HG02571 (cell line): ENCODE data around the gene MFAP4.
"Not testable (repeated sequence)": the region's sequence is repeated elsewhere in the genome, so short reads cannot be mapped to it uniquely, and the experiment has no call there.

Experiments
- ATAC-seq: cut with Tn5 transposase; IDR thresholded peaks from one replicate; pipeline ENCODE4 v1.9.1; 2021; ENCODE audit warnings: mild to moderate bottlenecking, moderate library complexity; ENCODE audit not compliant: unreplicated experiment

The MFAP4 gene

DNA sequence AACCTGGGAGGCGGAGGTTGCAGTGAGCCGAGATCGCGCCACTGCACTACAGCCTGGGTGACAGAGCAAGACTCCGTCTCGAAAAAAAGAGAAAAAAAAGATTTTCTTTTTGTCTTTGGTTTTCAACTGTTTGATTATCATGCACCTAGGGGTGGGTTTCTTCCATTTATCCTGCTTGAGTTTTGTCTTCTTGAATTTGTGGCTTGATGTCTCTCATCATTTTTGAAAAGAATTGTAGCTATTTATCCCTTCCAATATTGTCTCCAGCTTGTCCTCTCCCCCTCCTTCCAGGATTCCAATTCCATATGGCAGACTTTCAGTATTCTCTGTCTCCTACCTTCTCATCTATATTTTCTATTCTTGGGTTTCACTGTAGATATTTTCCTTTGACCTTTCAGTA is 32.2 kb downstream of the MFAP4 start:
- ATAC-seq, result no peak

DNA sequence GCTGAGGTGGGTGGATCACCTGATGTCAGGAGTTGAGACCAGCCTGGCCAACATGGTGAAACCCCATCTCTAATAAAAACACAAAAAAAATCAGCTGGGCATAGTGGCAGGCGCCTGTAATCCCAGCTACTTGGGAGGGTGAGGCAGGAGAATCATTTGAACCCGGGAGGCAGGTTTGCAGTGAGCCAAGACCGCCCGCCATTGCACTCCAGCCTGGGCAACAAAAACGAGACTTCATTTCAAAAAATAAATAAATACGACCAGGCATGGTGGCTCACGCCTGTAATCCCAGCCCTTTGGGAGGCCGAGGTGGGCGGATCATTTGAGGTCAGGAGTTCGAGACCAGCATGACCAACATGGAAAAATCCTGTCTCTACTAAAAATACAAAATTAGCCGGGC is 33.6 kb downstream of the MFAP4 start:
- not testable (repeated sequence) for ATAC-seq

DNA sequence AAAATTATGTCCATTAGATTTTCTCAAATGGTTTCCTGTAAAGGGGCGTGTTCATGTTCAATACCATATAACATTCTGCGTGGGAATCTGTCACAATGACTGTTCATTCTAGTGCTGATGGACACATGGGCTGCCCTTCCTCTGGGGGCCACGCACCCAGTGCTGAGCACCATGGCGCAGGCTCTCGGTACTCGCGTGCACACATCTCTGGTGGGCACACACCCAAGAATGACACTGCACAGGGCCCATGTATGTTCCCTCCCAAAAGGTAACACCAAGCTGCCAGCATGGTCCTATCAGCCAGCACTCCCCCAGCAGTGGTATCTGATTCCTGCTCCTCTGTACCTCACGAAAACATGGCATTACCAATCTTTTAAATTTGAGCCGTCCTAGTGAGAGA is 38.2 kb downstream of the MFAP4 start:
- ATAC-seq, result no peak

DNA sequence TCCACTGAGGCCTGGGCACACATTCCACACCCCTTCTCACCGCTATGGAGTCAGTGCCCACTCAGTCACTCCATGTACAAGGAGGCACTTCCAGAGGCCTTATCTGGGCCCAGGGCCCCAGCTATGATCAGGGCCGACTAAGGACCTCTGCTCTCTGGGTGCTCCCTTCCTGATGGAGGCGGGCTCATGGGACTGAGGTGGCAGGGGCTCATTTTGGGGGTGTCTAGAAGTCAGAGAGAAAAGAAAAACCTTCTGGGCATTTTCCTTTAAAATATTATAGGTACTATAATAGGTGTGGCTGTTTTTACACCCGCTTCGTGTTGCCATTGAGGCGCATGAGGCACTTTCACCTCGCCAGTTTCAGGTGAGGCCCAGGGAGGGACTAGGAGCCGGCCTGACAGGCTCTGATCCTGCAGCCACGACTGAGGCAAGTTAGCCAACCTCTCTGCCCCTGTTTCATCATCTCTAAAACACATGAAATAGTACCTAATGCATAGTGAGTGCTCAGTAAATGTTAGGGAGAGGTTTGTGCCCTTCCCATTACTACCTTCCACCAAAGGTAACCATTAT is 38.8 kb downstream of the MFAP4 start:
- ATAC-seq, result no peak

DNA sequence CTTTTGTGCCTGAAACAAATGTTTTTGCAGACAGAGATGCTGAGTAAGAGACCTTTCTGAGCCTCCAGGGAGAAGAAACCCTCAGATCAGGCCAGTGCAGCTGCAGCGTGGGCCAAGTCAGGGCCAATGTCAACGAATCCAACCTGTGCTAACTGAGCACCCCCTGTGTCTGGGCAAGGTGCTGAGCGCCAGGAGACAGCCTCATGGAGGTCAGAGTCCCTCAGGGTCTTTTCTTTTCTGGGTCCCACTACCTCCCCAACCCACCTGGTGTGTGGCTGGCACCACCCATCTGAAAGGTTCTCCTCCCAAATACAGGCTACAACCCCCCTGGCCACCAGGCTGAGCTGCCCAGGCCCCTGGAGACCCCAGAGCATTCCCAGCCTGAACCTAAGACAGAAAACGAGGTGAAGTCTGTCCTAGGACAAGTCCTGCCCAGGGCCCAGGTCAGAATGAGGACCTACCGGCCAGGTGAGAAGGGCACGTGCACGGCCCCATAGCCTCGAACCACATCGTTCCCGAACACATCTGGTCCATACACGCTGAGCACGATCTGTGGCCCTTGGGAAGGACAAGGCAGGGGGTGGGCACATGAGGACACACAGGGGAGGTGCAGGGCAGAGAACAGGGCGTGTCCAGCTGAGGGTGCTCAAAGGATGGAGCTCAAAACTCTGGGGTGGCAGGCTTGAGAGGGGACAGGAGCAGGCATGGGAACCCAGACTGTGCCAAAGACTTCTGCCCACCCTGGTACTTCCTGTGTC is 39.5 kb downstream of the MFAP4 start:
- ATAC-seq, result no peak

DNA sequence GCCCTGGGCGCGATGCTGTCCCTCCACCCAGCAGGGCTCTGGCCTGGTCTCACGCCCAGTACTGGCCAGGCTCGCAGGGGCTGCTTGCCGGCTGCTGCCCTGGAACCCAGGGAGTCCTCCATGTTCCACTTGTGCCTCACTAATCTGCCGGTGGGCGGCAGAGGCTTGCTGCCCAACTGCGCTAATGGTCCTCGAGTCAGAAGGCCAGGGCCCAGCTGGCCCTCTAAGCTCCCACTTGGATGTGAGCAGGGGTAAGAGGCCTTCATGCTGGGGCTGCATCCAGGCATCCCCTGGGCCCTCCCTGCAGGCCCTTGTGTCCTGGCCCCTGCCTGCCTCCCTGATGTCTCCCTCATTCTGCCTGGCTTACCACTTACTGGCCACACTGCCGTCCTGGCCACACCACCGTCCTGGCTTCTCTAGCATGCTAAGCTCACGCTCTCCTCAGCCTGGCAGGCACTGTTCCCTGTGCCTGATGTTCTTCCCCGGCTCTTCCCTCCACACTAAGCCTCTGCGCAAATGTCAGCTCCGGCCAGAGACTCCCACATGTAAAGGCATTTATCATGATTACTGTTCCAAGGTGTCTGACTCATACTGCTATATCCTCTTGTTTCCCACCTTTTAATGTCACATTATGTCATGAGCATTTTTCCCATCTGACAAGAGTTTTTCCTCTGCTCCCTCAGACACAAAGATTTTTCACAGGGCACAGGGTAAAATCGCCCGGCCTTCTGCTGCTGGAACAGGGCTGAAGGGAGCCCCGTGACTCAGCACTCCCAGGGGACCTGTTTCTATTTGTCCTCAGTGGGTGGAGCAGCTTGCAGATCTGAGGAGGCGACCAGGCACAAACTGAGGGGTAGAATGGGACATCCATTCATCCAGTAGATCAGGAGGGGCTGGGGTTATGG is 40.4 kb downstream of the MFAP4 start:
- ATAC-seq, result no peak

DNA sequence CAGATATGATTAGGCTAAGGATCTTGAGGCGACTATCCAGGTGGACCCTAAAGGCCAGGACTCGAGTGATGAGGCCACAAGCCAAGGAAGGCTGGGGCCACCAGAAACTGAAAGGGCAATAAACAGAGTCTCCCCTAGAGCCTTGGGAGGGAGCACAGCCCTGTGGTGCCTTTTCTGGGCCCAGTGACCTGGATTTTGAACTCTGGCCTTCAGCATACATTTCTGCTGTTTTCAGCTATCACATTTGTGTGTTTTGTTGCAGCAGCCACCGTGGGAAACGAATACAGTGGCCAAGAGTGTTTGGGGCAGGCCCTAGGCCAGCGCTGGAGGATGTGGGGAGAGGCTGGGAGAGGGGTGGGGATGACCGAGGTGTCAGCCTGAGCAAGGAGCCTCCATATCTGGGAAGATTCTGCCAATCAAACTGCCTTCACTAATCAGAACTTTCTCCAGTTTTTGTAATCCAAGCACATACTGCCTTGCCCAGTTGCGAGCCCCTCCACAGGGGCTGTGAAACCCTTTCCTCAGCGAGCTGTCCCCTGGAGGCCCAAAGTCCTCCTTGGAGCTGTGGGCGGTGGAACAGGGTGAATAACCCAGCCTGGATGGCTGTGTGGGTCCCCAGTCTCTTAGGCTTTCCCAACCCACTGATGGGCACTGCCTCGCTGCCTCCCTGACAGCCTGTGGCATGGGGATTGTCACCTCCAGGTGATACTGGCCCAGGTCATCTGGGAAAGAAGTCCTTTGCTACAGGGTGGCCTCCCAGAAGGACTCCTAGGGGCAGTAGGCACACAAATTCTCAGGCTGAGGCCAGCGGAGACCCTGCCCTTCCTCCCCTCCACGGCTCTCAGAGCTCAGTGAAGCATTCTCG is 41.3 kb downstream of the MFAP4 start:
- ATAC-seq, result no peak

DNA sequence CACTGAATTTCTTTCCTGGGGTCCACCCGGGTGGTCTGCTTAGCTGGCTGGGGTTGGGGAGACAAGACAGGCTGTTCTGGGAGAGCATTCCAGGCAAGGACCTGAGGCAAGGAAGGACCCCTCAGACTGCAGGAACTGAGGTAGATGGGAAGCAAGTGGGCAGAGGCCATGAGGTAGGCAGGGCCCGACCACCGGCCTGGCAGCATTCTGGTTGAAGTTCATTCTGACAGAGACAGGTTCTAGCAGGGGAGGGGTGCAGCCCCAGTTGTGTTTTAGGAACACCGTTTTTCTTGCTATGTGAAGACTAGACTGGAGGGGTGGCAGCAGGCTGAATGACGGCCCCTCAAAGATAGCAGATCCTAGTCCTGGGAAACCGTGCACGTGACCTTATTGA is 41.9 kb downstream of the MFAP4 start:
- no peak for ATAC-seq

DNA sequence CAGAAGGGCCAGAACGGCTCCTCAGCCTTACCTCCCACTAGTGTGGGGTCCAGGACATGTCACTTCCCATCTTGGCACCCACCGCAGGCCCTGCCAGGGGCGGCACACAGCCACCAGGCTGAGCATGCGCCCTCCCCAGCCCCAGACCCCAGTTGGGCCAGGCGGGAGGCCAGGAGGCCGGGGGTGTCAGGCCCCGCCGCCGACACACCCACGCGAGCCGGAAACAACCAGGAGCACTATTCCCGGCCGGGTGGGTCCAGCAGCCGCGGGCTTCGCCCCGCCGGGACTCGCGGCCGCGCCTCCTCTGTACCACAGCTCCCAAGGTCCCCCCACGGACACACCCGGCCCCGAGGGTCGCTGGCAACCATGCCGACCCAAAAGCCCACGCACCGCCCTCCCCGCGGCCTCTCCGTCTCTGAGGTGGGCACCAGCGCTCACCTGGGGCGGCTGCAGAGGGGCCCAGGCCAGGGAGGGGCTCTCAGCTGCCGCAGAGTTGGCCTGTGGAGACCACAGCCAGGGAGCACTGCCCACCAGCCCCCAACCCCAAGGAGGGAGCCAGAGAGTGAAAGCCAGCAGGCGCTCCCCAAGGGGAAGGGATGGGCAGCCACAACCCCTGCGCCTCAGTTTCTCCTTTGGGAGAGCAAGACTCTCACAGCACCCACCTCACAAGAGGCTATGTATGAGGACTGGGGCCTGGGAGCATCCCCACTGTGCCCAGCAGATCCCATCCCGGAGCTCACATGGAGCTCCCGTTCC is 42.5 kb downstream of the MFAP4 start:
- ATAC-seq, result no peak

DNA sequence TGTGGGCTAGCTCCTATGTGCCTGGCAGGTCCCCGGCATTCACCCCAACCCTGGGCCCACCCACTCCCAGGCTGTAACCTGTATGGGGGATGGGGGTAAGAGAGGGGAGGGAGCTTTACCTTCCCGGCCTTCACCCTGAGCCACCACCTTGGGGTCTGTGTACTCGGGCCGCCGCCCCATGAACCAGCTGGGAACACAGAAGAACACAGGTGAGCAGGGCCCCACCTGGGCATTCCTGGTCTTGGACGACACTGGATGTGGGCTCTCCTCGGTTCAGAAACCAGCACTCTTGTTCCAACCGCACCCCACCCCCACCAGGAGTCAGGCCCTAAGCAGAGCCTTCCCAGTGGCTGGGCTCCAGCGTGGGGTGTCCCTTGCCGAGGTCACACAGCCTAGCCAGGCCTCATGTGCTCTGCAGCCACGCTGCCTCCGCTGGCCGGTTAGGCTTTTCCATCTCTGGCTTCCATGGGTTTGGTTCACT is 43.3 kb downstream of the MFAP4 start:
- ATAC-seq, result no peak

DNA sequence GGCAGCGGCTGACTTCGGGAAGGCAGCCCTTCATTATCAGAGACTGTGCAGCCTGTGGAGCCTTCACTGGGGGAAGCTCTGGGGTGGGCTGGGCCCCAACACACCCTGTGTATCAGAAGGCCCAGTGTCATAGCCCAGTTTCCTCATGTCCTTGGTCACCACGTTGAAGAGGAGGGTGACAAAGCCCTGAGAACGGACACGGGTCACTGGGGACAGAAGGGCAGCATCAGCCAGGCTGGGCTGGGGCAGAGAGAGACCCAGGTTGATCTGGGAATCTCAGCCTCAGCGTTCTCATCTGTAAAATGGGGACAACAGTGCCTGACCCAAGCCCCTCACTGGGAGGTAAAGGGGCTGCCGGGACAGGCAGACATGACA is 43.7 kb downstream of the MFAP4 start:
- ATAC-seq, result no peak

DNA sequence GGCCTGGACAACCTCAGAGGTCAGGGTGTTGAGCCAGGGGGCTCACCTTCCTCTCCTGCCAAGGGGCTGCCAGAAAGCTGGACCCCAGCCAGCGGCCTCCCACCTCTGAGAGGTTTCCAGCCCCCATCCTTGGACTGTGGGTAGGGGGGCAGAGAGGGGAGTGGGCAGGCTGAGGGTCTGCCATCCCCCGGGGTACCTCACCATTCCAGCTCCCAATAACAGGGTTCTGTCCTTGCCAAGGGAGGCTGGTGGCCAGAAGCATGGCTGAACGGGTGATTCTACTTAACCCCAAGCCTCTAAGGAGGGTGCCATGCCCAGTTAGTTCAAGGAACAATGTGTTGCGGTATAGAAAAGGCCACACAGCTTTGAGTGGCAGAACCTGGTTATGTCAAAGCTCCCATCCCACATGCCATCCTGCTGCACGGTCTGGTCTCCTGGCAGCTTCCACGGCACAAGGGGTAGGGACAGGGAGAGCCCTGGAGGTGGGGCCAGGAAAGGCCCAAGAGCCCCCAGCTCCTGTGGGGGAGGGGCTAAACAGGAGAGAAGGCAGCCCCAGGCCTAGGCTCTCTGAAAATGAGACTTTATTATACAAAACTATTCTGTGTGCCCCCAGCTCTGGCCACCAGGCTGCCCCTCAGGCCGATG is 44.3 kb downstream of the MFAP4 start:
- ATAC-seq, result no peak

DNA sequence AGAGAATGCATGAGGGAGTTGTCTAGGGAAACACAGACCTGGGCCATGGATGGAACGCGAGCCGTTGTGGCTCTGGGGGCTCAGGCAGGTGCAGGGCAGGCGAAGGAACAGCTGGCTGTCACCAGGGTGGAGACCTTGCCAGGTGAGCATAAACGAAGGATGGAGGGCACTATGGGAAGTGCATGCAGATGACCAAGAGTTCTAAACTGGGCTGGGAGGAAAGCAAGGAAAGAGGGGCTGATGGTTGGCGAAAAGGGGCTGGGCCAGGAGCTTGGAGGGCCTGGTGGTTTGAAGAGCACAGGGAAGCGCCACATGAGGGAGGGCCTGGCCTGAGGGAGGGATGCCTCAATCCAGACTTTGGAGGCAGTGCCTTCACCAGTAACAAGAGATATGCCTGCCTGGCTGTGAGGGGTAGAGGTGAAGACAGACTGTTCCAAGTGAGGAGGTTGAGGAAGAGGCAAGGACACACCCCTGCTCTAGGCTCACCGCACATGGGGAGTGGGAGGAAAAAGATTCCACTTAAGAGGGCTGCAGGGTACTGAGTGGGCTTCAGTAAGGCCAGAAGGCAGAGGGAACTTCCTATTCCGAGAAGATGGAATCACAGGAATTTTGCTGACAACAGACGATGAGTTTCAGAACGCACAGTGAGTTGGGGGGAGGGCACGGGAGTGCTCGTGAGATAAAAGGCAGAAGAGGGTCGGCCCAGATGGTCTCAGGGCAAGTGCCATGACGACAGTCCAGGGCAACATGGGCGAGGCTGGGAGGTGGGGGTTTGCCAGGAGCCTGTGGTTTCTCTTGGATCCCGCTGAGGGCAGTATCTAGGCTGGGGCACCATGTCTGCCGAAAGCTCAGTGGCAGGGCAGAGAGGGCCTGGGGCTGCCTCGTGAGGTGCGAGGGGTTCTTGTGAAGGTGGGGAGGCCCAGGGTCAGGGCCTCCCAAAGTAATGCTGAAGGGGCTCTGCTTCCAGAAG is 45.1 kb downstream of the MFAP4 start:
- ATAC-seq, result no peak

DNA sequence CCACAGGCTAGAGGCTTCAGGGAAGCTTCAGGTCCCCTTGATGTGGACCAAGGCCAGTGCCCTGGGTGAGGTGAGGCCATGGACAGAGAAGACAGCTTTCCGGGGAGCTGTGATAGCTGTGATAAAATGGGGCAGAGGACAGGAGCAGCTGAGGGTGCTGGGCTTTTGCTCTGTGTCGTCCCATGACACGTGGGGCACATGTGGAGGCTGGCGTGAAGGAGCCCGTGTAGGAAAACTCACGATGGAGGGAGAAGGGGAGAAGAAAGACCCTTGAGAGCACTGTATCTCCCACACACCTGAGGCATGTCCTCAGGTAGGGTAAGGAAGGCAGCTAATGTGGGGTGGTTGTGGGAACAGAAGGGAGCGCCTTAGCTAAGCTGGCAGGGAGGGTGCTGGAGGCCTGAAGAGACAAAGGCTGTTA is 45.8 kb downstream of the MFAP4 start:
- ATAC-seq, result no peak

DNA sequence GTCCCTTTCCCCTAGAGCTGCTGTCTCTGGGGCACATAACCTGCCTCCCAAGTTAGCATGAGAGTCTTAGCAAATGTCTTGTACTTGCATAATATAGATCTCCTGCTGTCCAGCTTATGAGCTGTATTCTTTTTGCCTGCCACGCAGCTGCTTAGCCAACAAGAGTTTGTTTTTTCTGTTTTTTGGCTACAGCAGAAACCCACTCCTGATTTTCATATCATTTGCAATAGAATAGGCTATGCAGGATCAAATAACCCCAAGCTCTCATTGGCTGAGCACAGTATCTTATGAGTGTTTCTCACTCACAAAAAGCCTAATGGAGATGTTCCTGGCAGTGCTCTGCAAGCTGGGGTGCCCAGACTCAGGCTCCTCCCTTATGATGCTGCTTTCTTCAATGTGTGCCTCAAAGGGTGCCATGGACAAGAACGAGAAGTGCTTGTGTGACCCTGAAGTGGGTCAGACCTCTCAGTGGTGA is 47.6 kb downstream of the MFAP4 start:
- ATAC-seq, result no peak

DNA sequence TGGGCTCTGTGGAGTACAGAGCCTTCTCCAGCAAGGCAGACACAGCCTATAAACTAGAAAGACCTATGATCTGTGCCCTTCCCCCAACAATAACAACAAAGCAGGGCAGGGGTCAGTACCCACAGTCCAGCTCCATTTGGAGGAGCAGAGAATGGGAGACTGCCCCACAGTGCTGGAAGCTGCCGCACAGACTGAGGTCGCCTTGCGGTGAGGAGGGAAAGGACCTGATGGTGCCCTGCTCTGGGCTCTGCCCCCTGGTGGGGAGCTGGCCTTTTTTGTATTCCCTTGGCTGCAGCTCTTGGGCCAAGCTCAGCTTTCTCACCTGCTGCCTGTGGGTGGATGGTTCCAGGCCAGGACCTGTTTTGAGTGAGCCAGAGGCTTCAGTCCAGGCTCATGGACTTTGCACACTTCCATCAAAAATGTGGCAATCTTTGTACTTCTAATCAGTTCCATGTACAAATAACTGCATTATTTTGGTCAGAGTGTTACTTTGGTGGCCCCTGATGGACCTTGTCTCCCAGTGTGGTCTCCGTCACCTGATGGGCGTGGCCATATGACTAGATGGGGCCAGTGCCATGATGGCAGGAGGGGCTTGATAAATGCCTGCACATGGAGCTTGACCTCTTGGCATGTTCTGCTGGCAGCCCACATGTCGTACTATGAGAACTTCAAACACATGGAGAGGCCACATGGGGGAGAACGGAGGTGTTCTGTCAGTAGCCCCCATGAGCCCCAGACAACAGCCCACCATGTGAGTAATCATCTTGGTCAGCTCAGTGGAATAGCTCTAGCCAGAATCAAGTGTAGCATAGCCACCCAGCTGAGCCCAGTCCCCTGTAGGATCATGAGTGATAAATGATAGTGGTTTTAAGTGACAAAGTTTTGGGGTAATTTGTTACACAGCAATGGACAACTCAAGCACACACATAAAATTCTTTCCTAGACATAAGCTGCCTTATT is 48.7 kb downstream of the MFAP4 start:
- peak; percentile 56 for ATAC-seq

DNA sequence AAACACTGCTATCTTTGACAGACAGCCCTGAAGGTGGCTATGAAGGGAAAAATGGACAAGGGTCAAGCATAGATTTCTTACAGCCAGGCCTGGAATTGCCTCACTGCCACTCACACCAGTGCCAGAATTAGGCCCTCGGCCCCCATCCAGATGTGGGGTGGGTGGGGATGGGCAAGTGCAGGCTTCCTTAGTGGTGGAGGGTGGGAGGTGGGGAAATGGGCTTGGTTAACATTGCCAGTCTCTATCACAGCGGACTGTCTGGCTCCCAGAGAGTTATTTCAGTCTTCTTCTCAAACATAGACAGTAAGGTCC is 49.3 kb downstream of the MFAP4 start:
- ATAC-seq, result no peak
